Fibroblast of skin of back (primary cell): Measurements from ENCODE around the gene ARL16. TPM values are rescaled to one million over a fixed set of nuclear protein-coding genes. Genes with fewer than 3 reads are reported as not detected.

Experiments used
- DNase-seq: peaks from one replicate; pipeline ENCODE4 v3.0.0-alpha.2; 2013
- polyA plus RNA-seq, 2 experiments: library from polyadenylated mRNA; unstranded; fragments of 120-200 nt; gene quantifications; one replicate each; pipeline ENCODE4 v1.2.1, GENCODE V29; 2013; ENCODE audit not compliant: insufficient read length in 2 of 2

The ARL16 gene, protein sequence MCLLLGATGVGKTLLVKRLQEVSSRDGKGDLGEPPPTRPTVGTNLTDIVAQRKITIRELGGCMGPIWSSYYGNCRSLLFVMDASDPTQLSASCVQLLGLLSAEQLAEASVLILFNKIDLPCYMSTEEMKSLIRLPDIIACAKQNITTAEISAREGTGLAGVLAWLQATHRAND
- 38.4 TPM for polyA plus RNA-seq (2013, experiment 1 of 2; ENCODE audit: insufficient read length)
- 20.6 TPM for polyA plus RNA-seq (2013, experiment 2 of 2; ENCODE audit: insufficient read length)

- peak; percentile 99 for DNase-seq
Measured at GRCh38 chr17:81683584-81684441, at the start of gene ARL16, which contains the start of gene HGS. TSS of gene ARL16 (minus strand) at chr17:81683797. CDS start at chr17:81683753, 44 bp downstream. TSS of gene HGS (plus strand) at chr17:81684011. CDS start at chr17:81684067, 56 bp downstream.

DNA sequence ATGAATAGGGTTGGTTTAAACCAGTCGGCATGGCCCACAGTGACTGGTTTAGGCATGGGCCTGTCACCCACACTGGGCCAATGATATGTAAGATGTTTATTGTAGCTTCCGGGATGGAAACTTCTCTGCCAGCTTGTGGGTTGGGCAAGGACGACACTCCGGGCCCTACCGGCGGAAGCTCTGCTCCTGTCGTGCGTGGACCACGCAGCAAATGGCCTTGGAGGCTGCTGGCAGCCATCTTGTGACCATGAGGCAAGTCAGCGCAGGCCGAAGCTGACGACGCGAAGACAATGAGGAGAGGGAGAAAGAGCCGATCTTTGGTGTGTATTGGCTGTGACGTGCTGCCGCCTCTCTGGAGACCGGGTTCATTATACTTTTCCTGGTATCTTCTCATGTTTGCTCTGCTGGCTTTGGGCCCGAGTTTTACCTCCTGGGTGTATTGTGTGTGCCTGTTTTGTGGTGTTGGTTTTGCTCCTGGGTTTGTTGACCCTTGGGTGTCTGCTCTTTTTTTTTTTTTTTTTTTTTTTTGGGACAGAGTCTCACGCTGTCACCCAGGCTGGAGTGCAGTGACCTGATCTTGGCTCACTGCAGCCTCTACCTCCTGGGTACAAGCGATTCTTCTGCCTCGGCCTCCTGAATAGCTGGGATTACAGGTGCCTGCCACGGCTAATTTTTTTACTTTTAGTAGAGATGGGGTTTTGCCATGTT lies 43.9 kb upstream of the ARL16 start:
- no peak for DNase-seq

DNA sequence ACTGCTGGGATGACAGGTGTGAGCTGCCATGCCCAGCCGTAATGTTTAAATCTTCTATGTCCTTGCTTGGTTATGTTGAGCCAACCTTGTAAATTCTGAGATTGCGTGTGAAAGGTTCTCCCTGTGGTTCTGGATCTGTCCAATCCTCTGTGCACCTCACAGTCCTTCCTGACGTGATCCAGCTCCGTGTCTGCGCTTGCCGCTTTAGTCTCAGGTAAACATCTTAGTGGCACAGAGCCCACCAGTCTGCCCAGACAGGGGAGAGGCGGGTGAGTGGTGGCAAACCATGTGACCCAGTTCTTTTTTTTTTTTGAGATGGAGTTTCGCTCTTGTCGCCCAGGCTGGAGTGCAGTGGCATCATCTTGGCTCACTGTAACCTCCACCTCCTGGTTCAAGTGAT lies 42.4 kb upstream of the ARL16 start:
- no peak for DNase-seq

- DNase-seq, result no peak
Measured at GRCh38 chr17:81725439-81725838, 41.8 kb upstream of the ARL16 start.

GRCh38 chr17:81723651-81724209 lies 40.1 kb upstream of the ARL16 start:
- no peak for DNase-seq

GRCh38 chr17:81722184-81723120 lies 38.9 kb upstream of the ARL16 start:
- no peak for DNase-seq

DNA sequence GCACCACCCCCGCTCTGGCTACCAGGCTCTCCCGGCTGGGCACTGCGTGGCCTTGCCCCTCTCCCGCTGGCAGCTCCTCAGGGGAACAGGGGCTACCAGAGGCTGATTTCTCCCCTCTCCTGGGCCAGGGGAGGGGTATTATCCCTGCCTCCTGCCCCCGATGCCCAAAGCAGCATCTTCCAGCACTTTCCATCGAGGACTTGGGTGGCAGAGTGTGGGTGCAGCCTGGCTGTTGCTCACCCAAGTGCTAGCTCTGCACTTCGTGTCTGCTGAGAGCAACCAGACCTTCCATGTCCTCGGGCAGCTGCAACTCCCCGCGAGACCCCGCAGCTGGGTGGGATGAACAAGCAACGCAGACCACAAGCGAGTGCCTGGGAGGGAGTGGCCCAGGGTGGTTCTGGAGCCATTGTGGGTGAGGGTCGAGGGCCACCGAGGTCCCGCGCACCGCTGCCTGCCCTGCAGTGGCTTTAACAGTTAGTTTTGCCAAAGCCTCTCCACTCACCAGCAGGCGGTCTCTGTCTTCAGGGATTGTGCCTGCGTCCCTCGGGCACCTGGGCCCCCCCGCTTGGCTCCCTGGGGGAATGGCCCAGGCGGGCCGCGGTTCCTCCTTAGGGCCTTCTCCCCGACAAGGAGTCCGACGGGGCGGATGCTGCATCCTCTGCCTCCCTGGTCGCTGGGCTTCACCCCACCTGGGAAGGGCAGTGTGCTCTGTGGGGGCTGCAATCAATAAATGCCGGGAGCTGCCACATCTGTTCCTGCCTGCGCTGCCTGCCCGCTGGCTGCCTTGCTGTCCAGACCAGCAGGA lies 36.9 kb upstream of the ARL16 start:
- no peak for DNase-seq

DNA sequence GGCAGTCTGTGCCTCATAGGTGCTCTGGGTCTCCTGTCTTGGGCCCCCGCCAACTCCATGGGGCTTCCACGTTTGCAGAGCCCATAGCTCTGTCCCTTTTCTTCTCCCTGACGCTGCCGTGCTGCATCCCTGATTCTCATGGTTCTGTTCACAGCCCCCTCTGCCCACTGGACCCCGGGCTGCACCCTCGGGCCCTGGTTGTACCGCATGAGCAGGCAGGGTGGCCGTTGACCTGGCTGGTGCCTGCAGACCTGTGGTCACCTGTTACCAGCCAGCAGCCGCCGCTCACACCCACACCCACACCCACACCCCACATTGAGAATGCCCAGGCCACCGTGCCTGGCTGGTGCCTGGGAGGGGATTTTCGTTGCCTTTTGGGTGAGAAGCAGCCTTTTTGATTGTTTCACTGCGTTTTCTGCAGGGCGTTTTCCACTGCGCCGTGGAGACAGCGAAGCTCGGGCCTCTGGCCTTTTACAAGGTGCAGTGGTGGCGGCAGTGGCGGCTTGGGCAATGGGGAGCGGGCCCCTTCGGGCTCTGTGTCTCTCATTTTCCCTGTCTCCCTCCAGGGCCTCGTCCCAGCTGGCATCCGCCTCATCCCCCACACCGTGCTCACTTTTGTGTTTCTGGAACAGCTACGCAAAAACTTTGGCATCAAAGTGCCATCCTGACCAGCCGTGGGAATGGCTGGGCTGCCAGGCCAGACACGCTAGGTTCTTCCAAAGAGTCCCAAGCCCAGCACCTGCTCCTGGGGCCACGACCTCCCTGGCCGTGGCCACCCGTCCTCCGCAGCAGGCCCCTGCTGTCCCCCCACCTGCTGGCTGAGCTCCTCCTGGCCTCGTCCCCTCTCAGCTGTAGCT lies 36.0 kb upstream of the ARL16 start:
- no peak for DNase-seq

DNA sequence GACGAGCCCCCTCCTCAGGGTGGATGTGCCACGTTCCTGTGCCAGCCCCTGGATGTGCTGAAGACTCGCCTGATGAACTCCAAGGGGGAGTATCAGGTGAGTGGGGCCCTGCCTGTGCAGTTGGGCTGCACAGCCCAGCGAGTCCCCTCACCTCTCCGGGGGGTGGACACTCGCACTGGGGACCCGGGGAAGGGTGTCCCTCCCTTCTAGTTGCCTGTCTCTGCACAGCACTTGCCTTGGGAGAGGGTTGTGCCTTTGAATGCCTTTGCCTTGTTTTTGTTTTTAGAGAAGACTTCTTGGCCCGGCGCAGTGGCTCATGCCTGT lies 34.1 kb upstream of the ARL16 start:
- DNase-seq, result no peak

GRCh38 chr17:81717049-81717765 lies 33.6 kb upstream of the ARL16 start:
- no peak for DNase-seq

DNA sequence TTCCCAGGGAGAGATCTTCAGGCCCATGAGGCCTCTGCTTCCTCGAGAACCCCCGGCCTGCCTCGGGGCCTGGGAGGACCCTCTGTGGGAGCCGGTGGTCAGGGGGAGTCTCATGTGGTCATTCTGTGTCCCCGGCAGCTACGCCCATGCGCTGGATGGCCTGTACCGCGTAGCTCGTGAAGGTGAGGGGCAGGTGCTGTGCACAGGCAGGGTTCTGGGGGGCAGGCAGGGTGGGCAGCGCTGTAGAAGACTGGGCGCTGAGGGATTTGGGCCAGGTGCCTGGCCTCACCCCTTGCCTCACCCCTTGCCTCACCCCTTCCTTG lies 33.0 kb upstream of the ARL16 start:
- DNase-seq, result no peak

GRCh38 chr17:81715872-81716673 lies 32.5 kb upstream of the ARL16 start:
- no peak for DNase-seq

- DNase-seq, result no peak
Measured at GRCh38 chr17:81715107-81715871, 31.7 kb upstream of the ARL16 start.

DNA sequence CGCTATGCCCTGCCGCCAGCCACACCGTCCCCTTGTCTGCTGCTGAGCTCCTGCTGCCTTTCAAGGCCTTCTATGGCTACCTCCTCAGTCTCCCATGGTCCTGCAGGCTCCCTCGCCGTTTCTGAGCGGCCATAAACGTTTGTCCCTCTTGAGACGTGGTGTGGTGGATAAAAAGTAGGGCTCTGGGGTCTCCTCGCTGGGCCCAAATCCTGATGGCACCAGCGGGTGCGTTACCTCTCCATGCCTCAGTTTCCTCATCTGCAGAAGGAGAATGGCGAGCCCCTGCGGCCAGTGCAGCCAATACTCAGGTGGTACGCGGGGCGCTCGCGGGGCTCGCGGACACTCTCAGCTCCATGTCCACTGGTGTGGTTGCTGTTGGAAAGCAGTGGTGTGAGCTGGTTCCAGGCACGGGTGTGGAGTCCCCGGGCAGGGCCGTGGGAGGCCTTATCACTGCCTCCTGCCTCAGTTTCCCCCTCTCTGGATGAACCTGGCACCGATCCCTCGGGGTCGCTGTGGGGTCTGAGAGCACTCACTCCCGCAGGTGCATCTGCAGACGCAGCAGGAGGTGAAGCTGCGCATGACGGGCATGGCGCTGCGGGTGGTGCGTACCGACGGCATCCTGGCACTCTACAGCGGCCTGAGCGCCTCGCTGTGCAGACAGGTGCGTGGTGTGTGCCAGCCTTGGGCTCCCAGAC lies 31.0 kb upstream of the ARL16 start:
- DNase-seq, result no peak

GRCh38 chr17:81713556-81714411 lies 30.2 kb upstream of the ARL16 start:
- DNase-seq, result no peak

- no peak for DNase-seq
Measured at GRCh38 chr17:81713004-81713555, 29.5 kb upstream of the ARL16 start.
